Gastroesophageal sphincter (tissue), 3 donors: ENCODE data around the gene GABRA5.

Experiments
- CTCF ChIP-seq, 4 experiments: fragments of 200-600 bp in 2 of 4; fragments of 450-650 bp in 2 of 4; sonication (generic) in 1 of 4; IDR thresholded peaks; one replicate each; pipeline ENCODE4 v1.5.1; 2017 to 2019; ENCODE audit warnings: antibody characterized with exemption in 4 of 4, mild to moderate bottlenecking in 2 of 4, moderate library complexity in 2 of 4
- EP300 ChIP-seq: sonication (generic); formaldehyde crosslinking; IDR thresholded peaks from one replicate; pipeline ENCODE4 v1.6.1; 2017; ENCODE audit warnings: antibody characterized with exemption, mild to moderate bottlenecking
- POLR2AphosphoS5 ChIP-seq: sonication (generic); formaldehyde crosslinking; IDR thresholded peaks from one replicate; pipeline ENCODE4 v1.6.1; 2017; ENCODE audit warnings: antibody characterized with exemption

- TF ChIP-seq EP300, result no peak
- TF ChIP-seq POLR2AphosphoS5, result no peak
- TF ChIP-seq CTCF (IDR thresholded peaks at IDR 0.05), result no peak
These were observed 12.8 kb downstream of the GABRA5 start for GRCh38 chr15:26879706-26880105.
